ENCODE data around the gene METRNL.
"Not testable (repeated sequence)": the region's sequence is repeated elsewhere in the genome, so short reads cannot be mapped to it uniquely, and the experiment has no call there.

Gene METRNL

GRCh38 chr17:83134456-83134855 is 55.0 kb downstream of the METRNL start:
- H3K27ac ChIP-seq (ENCODE audit: low read length); H3K27me3 ChIP-seq (ENCODE audit: insufficient read depth, low read length); H3K36me3 ChIP-seq (ENCODE audit: insufficient read depth, low read depth, low read length); H3K4me3 ChIP-seq (ENCODE audit: low read length); H3K9me3 ChIP-seq (ENCODE audit: insufficient read depth, low read depth, low read length); H3K4me1 ChIP-seq (ENCODE audit: insufficient read depth, low read length); H3K9ac ChIP-seq (ENCODE audit: low read depth, low read length): not testable (repeated sequence)

DNA sequence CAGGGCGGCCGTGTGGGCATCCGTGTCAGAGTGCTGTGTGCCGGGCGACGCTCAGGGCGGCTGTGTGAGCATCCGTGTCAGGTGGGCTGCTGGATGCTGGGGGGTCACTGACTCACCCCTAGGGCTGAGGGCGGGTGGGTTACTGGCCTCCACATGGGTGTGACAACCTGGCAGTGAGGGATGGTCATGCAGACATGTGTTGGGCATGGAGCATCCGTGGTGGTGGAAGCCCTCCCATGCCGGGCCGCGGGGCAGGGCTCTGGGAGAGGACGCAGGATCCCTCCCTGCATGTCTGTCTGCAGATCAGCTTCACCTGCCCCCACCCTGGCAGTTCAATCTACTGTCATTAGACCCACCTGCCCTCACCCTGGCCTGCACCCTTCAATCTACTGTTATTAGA is 56.3 kb downstream of the METRNL start:
- H3K9me3 ChIP-seq (ENCODE audit: insufficient read depth, low read depth, low read length), result no peaks in the 10 kb centered on the region
- H3K27me3 ChIP-seq (ENCODE audit: insufficient read depth, low read length), result no peaks in the 10 kb centered on the region
- H3K27ac ChIP-seq (ENCODE audit: low read length), result no peak overlapping the region
- H3K36me3 ChIP-seq (ENCODE audit: insufficient read depth, low read depth, low read length), result no peaks in the 10 kb centered on the region
- no peak overlapping the region for H3K4me3 ChIP-seq (ENCODE audit: low read length)
- H3K9ac ChIP-seq (ENCODE audit: low read depth, low read length), result no peak overlapping the region
- H3K4me1 ChIP-seq (ENCODE audit: insufficient read depth, low read length), result no peaks in the 10 kb centered on the region

- Histone ChIP-seq H3K27ac (ENCODE audit: low read length) (no peak overlapping the region), H3K4me1 (ENCODE audit: insufficient read depth, low read length) (no peaks in the 10 kb centered on the region), H3K9ac (ENCODE audit: low read depth, low read length) (no peak overlapping the region), H3K36me3 (ENCODE audit: insufficient read depth, low read depth, low read length) (no peaks in the 10 kb centered on the region), H3K27me3 (ENCODE audit: insufficient read depth, low read length) (no peaks in the 10 kb centered on the region), H3K4me3 (ENCODE audit: low read length) (no peak overlapping the region), H3K9me3 (ENCODE audit: insufficient read depth, low read depth, low read length) (peaks cover 4% of the 10 kb centered on the region; the same call in 1 of the 2 replicates)
Observed at GRCh38 chr17:83136156-83136555, 56.7 kb downstream of the METRNL start.

DNA sequence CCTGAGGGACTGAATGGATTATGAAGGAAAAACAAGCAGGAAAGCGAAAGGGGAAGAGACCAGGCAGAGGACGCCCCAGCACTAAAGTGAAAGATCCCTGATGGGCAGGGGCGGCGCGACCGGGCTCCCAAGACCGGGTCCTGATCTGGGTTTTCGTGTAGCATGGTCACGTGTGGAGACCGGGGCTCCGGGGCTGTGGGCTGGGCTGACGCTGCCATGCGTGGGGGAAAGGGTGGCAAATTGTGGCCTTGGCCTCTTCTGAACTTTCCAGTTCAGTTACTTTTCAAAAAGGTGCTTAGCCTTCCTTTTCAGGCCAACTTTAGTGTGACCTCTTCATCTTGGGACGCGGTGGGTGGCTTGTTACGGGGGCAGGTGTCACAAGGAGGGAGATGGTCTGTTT is 57.5 kb downstream of the METRNL start:
- no peaks in the 10 kb centered on the region for H3K4me1 ChIP-seq (ENCODE audit: insufficient read depth, low read length)
- no peak overlapping the region for H3K4me3 ChIP-seq (ENCODE audit: low read length)
- H3K36me3 ChIP-seq (ENCODE audit: insufficient read depth, low read depth, low read length), result no peaks in the 10 kb centered on the region
- no peaks in the 10 kb centered on the region for H3K27me3 ChIP-seq (ENCODE audit: insufficient read depth, low read length)
- peaks cover 11% of the 10 kb centered on the region; the same call in 1 of the 2 replicates for H3K9me3 ChIP-seq (ENCODE audit: insufficient read depth, low read depth, low read length)
- H3K9ac ChIP-seq (ENCODE audit: low read depth, low read length), result no peak overlapping the region
- H3K27ac ChIP-seq (ENCODE audit: low read length), result no peak overlapping the region

- H3K36me3 ChIP-seq (ENCODE audit: insufficient read depth, low read depth, low read length), result no peaks in the 10 kb centered on the region
- no peak overlapping the region for H3K4me3 ChIP-seq (ENCODE audit: low read length)
- H3K9ac ChIP-seq (ENCODE audit: low read depth, low read length), result no peak overlapping the region
- no peak overlapping the region for H3K27ac ChIP-seq (ENCODE audit: low read length)
- no peaks in the 10 kb centered on the region for H3K4me1 ChIP-seq (ENCODE audit: insufficient read depth, low read length)
- no peaks in the 10 kb centered on the region for H3K27me3 ChIP-seq (ENCODE audit: insufficient read depth, low read length)
- peaks cover 16% of the 10 kb centered on the region for H3K9me3 ChIP-seq (ENCODE audit: insufficient read depth, low read depth, low read length)
Observed at GRCh38 chr17:83137523-83137922, 58.1 kb downstream of the METRNL start.

- H3K27ac ChIP-seq (ENCODE audit: low read length), result no peak overlapping the region
- H3K36me3 ChIP-seq (ENCODE audit: insufficient read depth, low read depth, low read length), result no peaks in the 10 kb centered on the region
- peaks cover 23% of the 10 kb centered on the region for H3K9me3 ChIP-seq (ENCODE audit: insufficient read depth, low read depth, low read length)
- no peak overlapping the region for H3K4me3 ChIP-seq (ENCODE audit: low read length)
- H3K4me1 ChIP-seq (ENCODE audit: insufficient read depth, low read length), result no peaks in the 10 kb centered on the region
- H3K27me3 ChIP-seq (ENCODE audit: insufficient read depth, low read length), result no peaks in the 10 kb centered on the region
- no peak overlapping the region for H3K9ac ChIP-seq (ENCODE audit: low read depth, low read length)
Observed at GRCh38 chr17:83138820-83139219, 59.4 kb downstream of the METRNL start.

- not testable (repeated sequence) for H3K27ac ChIP-seq (ENCODE audit: low read length); H3K4me1 ChIP-seq (ENCODE audit: insufficient read depth, low read length); H3K9ac ChIP-seq (ENCODE audit: low read depth, low read length); H3K27me3 ChIP-seq (ENCODE audit: insufficient read depth, low read length); H3K4me3 ChIP-seq (ENCODE audit: low read length); H3K36me3 ChIP-seq (ENCODE audit: insufficient read depth, low read depth, low read length)
- peaks cover 23% of the 10 kb centered on the region for H3K9me3 ChIP-seq (ENCODE audit: insufficient read depth, low read depth, low read length)
Observed at GRCh38 chr17:83139541-83140248, 60.3 kb downstream of the METRNL start.

DNA sequence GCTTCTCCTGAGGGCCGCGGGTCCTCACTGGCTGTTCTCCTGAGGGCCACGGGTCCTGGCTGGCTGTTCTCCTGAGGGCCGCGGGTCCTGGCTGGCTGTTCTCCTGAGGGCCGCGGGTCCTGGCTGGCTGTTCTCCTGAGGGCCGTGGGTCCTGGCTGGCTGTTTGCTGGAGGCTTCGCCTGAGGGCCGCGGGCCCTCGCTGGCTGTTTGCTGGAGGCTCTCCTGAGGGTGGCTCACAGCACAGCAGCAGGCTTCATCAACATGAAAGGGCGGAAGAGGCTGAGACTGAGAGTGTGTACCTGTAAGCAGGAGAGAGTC is 60.8 kb downstream of the METRNL start:
- H3K9me3 ChIP-seq (ENCODE audit: insufficient read depth, low read depth, low read length), result peaks cover 23% of the 10 kb centered on the region
- not testable (repeated sequence) for H3K36me3 ChIP-seq (ENCODE audit: insufficient read depth, low read depth, low read length); H3K9ac ChIP-seq (ENCODE audit: low read depth, low read length); H3K27ac ChIP-seq (ENCODE audit: low read length); H3K4me3 ChIP-seq (ENCODE audit: low read length); H3K4me1 ChIP-seq (ENCODE audit: insufficient read depth, low read length); H3K27me3 ChIP-seq (ENCODE audit: insufficient read depth, low read length)

GRCh38 chr17:83142619-83143018 is 63.2 kb downstream of the METRNL start:
- Histone ChIP-seq H3K4me1 (ENCODE audit: insufficient read depth, low read length) (no peaks in the 10 kb centered on the region), H3K9me3 (ENCODE audit: insufficient read depth, low read depth, low read length) (peaks cover 23% of the 10 kb centered on the region), H3K9ac (ENCODE audit: low read depth, low read length) (no peak overlapping the region), H3K27ac (ENCODE audit: low read length) (no peak overlapping the region), H3K27me3 (ENCODE audit: insufficient read depth, low read length) (no peaks in the 10 kb centered on the region), H3K36me3 (ENCODE audit: insufficient read depth, low read depth, low read length) (no peaks in the 10 kb centered on the region), H3K4me3 (ENCODE audit: low read length) (no peak overlapping the region)

GRCh38 chr17:83143817-83144231 is 64.4 kb downstream of the METRNL start:
- no peak overlapping the region for H3K9ac ChIP-seq (ENCODE audit: low read depth, low read length)
- no peak overlapping the region for H3K4me3 ChIP-seq (ENCODE audit: low read length)
- no peaks in the 10 kb centered on the region for H3K36me3 ChIP-seq (ENCODE audit: insufficient read depth, low read depth, low read length)
- no peaks in the 10 kb centered on the region for H3K4me1 ChIP-seq (ENCODE audit: insufficient read depth, low read length)
- no peaks in the 10 kb centered on the region for H3K27me3 ChIP-seq (ENCODE audit: insufficient read depth, low read length)
- no peak overlapping the region for H3K27ac ChIP-seq (ENCODE audit: low read length)
- H3K9me3 ChIP-seq (ENCODE audit: insufficient read depth, low read depth, low read length), result peaks cover 23% of the 10 kb centered on the region
